ENCODE data around the gene HSD17B8. TPM values are rescaled to one million over a fixed set of nuclear protein-coding genes. Genes with fewer than 3 reads are reported as not detected.

Gene HSD17B8
- total and polyA plus RNA-seq, 10 of the 15 experiments (the other 5 are each of a cell fraction or from before 2014, with no cell fraction given): 3.1 to 54.3 (median 26.5) TPM

- SMC1A ChIA-PET (ENCODE audit: uncharacterized antibody, unreplicated experiment): no interaction called here
- Histone ChIP-seq H3K9me3 (replicated peaks; ENCODE audit: control insufficient read depth, insufficient read depth, low read length) (no peaks in the 10 kb centered on the region), H2AFZ (ENCODE audit: control insufficient read depth, low read depth, low read length) (no peak overlapping the region), H3K36me3 (ENCODE audit: control insufficient read depth in 2 of 2, insufficient read depth in 2 of 2, low read length in 1 of 2) (peaks cover 0 to 5% of the 10 kb centered on the region in 2 experiments; a peak in 2 of 4 replicates), H3K4me1 (ENCODE audit: control insufficient read depth, insufficient read depth, low read length) (peaks cover 10% of the 10 kb centered on the region), H3K27me3 (replicated peaks in 1 of 2; ENCODE audit: control insufficient read depth in 2 of 2, insufficient read depth in 2 of 2, low read length in 1 of 2) (peaks cover 2 to 3% of the 10 kb centered on the region in 2 experiments; a peak in 3 of 4 replicates), H3K9ac (ENCODE audit: control insufficient read depth, insufficient read depth, low read length) (no peak overlapping the region), H3K79me2 (ENCODE audit: control insufficient read depth, insufficient read depth, low read length) (no peaks in the 10 kb centered on the region), H3K4me3 (no peak overlapping the region), H4K20me1 (ENCODE audit: control insufficient read depth, insufficient read depth) (no peaks in the 10 kb centered on the region; the same call in 1 of the 2 replicates), H3K27ac (ENCODE audit: control insufficient read depth, insufficient read depth) (no peak overlapping the region), H3K4me2 (ENCODE audit: control insufficient read depth, insufficient read depth) (no peak overlapping the region)
- no peak for FAIRE-seq
- no peak for DNase-seq (ENCODE audit: low read depth, low spot score)
- CTCF ChIA-PET: no interaction called here
- 29% methylated on average over 8 of the region's 9 CpGs for WGBS (ENCODE audit: insufficient coverage, insufficient replicate concordance, low lambda C conversion rate, missing lambda C conversion rate)
- RAD21 ChIA-PET (ENCODE audit: unreplicated experiment): no interaction called here
- peak; percentile 9 for ATAC-seq
- no TSS peak for BruUV-seq (replicated peaks)
- TF ChIP-seq ATF7 (IDR thresholded peaks at IDR 0.05; ENCODE audit: low read depth) (no peak), NBN (IDR thresholded peaks at IDR 0.05) (no peak), MYC (IDR thresholded peaks at IDR 0.05; ENCODE audit: insufficient read depth, insufficient read length, insufficient replicate concordance, low read length, severe bottlenecking) (no peak), NFIC (IDR thresholded peaks at IDR 0.05; ENCODE audit: low read depth, low read length) (no peak), EED (IDR thresholded peaks at IDR 0.05; ENCODE audit: low read depth) (no peak), HDAC2 (IDR thresholded peaks at IDR 0.05) (no peak), HDAC6 (IDR thresholded peaks at IDR 0.05; ENCODE audit: unreplicated experiment) (no peak), TCF3 (IDR thresholded peaks at IDR 0.05; ENCODE audit: borderline replicate concordance, insufficient read depth, low read depth, low read length) (no peak), KDM1A (IDR thresholded peaks at IDR 0.05; ENCODE audit: borderline replicate concordance) (no peak), IRF3 (IDR thresholded peaks at IDR 0.05) (no peak), ZZZ3 (IDR thresholded peaks at IDR 0.05; ENCODE audit: control insufficient read depth, insufficient read length, low read depth) (no peak), ZNF217 (IDR thresholded peaks at IDR 0.05) (no peak), MXI1 (IDR thresholded peaks at IDR 0.05; ENCODE audit: low read depth, low read length) (no peak), FOXM1 (IDR thresholded peaks at IDR 0.05; ENCODE audit: low read depth, low read length) (no peak), ZBED1 (IDR thresholded peaks at IDR 0.05; ENCODE audit: borderline replicate concordance) (no peak), WRNIP1 (IDR thresholded peaks at IDR 0.05; ENCODE audit: borderline replicate concordance, low read depth, low read length) (no peak)
- TF ChIP-seq, protein P1, sequence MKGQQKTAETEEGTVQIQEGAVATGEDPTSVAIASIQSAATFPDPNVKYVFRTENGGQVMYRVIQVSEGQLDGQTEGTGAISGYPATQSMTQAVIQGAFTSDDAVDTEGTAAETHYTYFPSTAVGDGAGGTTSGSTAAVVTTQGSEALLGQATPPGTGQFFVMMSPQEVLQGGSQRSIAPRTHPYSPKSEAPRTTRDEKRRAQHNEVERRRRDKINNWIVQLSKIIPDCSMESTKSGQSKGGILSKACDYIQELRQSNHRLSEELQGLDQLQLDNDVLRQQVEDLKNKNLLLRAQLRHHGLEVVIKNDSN (IDR thresholded peaks at IDR 0.05; ENCODE audit: borderline replicate concordance, extremely low read length, insufficient read depth, low read depth, low read length): no peak
- intact Hi-C loops (cut with micrococcal nuclease; ENCODE audit: unreplicated experiment) (no loop called here), in situ Hi-C loops (cut with MboI) (no loop called here)
- POLR2A ChIA-PET: no interaction called here
Measured at GRCh38 chr6:33213989-33214335, 9.5 kb downstream of the HSD17B8 start.
